ENCODE data around the gene CTDSP2.
"Not testable (repeated sequence)": the region's sequence is repeated elsewhere in the genome, so short reads cannot be mapped to it uniquely, and the experiment has no call there.

The CTDSP2 gene

GRCh38 chr12:57863676-57864075 lies 17.1 kb upstream of the CTDSP2 start:
- no peak for TF ChIP-seq CTCF (IDR thresholded peaks at IDR 0.05; ENCODE audit: low read length, missing control alignments)
- no peak for DNase-seq (ENCODE audit: low read depth)
- H3K4me3 ChIP-seq (replicated peaks; ENCODE audit: low read depth, low read length): no peak overlapping the region

GRCh38 chr12:57861967-57862366 lies 15.4 kb upstream of the CTDSP2 start:
- no peak overlapping the region for H3K4me3 ChIP-seq (replicated peaks; ENCODE audit: low read depth, low read length)
- DNase-seq (ENCODE audit: low read depth): no peak
- no peak for TF ChIP-seq CTCF (IDR thresholded peaks at IDR 0.05; ENCODE audit: low read length, missing control alignments)

GRCh38 chr12:57860883-57861282 lies 14.4 kb upstream of the CTDSP2 start:
- not testable (repeated sequence) for DNase-seq (ENCODE audit: low read depth); H3K4me3 ChIP-seq (replicated peaks; ENCODE audit: low read depth, low read length)

GRCh38 chr12:57859121-57859520 lies 12.6 kb upstream of the CTDSP2 start:
- TF ChIP-seq CTCF (IDR thresholded peaks at IDR 0.05; ENCODE audit: low read length, missing control alignments): no peak
- H3K4me3 ChIP-seq (replicated peaks; ENCODE audit: low read depth, low read length): no peak overlapping the region
- no peak for DNase-seq (ENCODE audit: low read depth)

- not testable (repeated sequence) for DNase-seq (ENCODE audit: low read depth); H3K4me3 ChIP-seq (replicated peaks; ENCODE audit: low read depth, low read length)
Measured at GRCh38 chr12:57858123-57858522, 11.6 kb upstream of the CTDSP2 start.

- no peak for TF ChIP-seq CTCF (IDR thresholded peaks at IDR 0.05; ENCODE audit: low read length, missing control alignments)
- DNase-seq (ENCODE audit: low read depth): no peak
- H3K4me3 ChIP-seq (replicated peaks; ENCODE audit: low read depth, low read length): no peak overlapping the region
Measured at GRCh38 chr12:57854965-57855364, 8.4 kb upstream of the CTDSP2 start.

- no peak for TF ChIP-seq CTCF (IDR thresholded peaks at IDR 0.05; ENCODE audit: low read length, missing control alignments)
- H3K4me3 ChIP-seq (replicated peaks; ENCODE audit: low read depth, low read length): no peak overlapping the region
- no peak for DNase-seq (ENCODE audit: low read depth)
Measured at GRCh38 chr12:57853864-57854556, 7.5 kb upstream of the CTDSP2 start.

GRCh38 chr12:57852620-57853500 lies 6.3 kb upstream of the CTDSP2 start:
- TF ChIP-seq CTCF (IDR thresholded peaks at IDR 0.05; ENCODE audit: low read length, missing control alignments): no peak
- H3K4me3 ChIP-seq (replicated peaks; ENCODE audit: low read depth, low read length): peak overlapping the region; percentile 10
- DNase-seq (ENCODE audit: low read depth): no peak

All from fibroblast of pulmonary artery (primary cell).